OCI-LY7 (cell line): Measurements from ENCODE around the gene RAPH1. TPM values are rescaled to one million over a fixed set of nuclear protein-coding genes. Genes with fewer than 3 reads are reported as not detected.
A peak's percentile ranks its signal among the peaks of the same experiment; 100 is the strongest.
"Not testable (repeated sequence)": the region's sequence is repeated elsewhere in the genome, so short reads cannot be mapped to it uniquely, and the experiment has no call there.

Source experiments
- BruUV-seq: library from RNA; stranded (reverse); fragments of 400-500 nt; replicated peaks from 2 replicates; lab custom pipeline; 2021; lab: Mats Ljungman, UMichigan
- CTCF ChIA-PET: fragments of 300-600 bp; sonication (Branson Sonifier 250); formaldehyde crosslinking; loops from one replicate; lab custom pipeline; 2022; ENCODE audit warnings: antibody characterized with exemption; ENCODE audit not compliant: unreplicated experiment; lab: Charles Lee
- POLR2A ChIA-PET: fragments of 300-600 bp; sonication (Branson Sonifier 250); formaldehyde crosslinking; loops from one replicate; lab custom pipeline; 2022; ENCODE audit warnings: antibody characterized with exemption; lab: Charles Lee
- DNase-seq: peaks from one replicate; pipeline ENCODE4 v3.0.0-alpha.2; 2015; ENCODE audit warnings: low spot score
- H2AFZ ChIP-seq: fragments of 200-600 bp; sonication (generic), shearing (Covaris generic); 2 replicates; pipeline ENCODE4 v1.6.1; 2014; ENCODE audit warnings: mild to moderate bottlenecking, antibody characterized with exemption, low read length, moderate library complexity
- H3K27ac ChIP-seq: fragments of 200-600 bp; sonication (generic); 2 replicates; pipeline ENCODE4 v1.5.1; 2014; ENCODE audit warnings: mixed run types, low read depth, mild to moderate bottlenecking, moderate library complexity, low read length, inconsistent platforms; ENCODE audit not compliant: poor library complexity, severe bottlenecking
- H3K36me3 ChIP-seq: fragments of 200-600 bp; sonication (generic); 2 replicates; pipeline ENCODE4 v1.6.1; 2014; ENCODE audit warnings: mild to moderate bottlenecking, antibody characterized with exemption, low read length, moderate library complexity, mixed read lengths; ENCODE audit not compliant: insufficient read depth
- H3K4me1 ChIP-seq: fragments of 200-600 bp; sonication (generic); 2 replicates; pipeline ENCODE4 v1.5.1; 2014; ENCODE audit warnings: mild to moderate bottlenecking, low read length; ENCODE audit not compliant: insufficient read depth, poor library complexity, severe bottlenecking
- H3K4me2 ChIP-seq: fragments of 200-600 bp; sonication (generic); 2 replicates; pipeline ENCODE4 v1.6.1; 2014; ENCODE audit warnings: mild to moderate bottlenecking, low read length
- H3K4me3 ChIP-seq: fragments of 200-600 bp; sonication (generic); 2 replicates; pipeline ENCODE4 v1.5.1; 2014; ENCODE audit warnings: mild to moderate bottlenecking, low read depth, low read length; ENCODE audit not compliant: poor library complexity, severe bottlenecking
- H3K79me2 ChIP-seq: fragments of 200-600 bp; sonication (generic); 2 replicates; pipeline ENCODE4 v1.6.1; 2016; ENCODE audit warnings: low read depth, mild to moderate bottlenecking, low read length, moderate library complexity, mixed read lengths; ENCODE audit not compliant: insufficient read depth
- H3K9me2 ChIP-seq: fragments of 200-600 bp; sonication (generic); 2 replicates; pipeline ENCODE4 v1.6.1; 2016; ENCODE audit warnings: mild to moderate bottlenecking, low read length, mixed read lengths; ENCODE audit not compliant: insufficient read depth
- H3K9me3 ChIP-seq: fragments of 200-600 bp; sonication (generic); 2 replicates; pipeline ENCODE4 v1.6.1; 2014; ENCODE audit warnings: mild to moderate bottlenecking, mixed run types, low read length, mixed read lengths
- H4K20me1 ChIP-seq: fragments of 200-600 bp; sonication (generic); 2 replicates; pipeline ENCODE4 v1.6.1; 2014; ENCODE audit warnings: mild to moderate bottlenecking, antibody characterized with exemption, low read length, moderate library complexity, mixed read lengths; ENCODE audit not compliant: insufficient read depth
- EZH2phosphoT487 ChIP-seq: fragments of 200-600 bp; sonication (generic); IDR thresholded peaks from 2 replicates; pipeline ENCODE4 v1.6.1; 2018; ENCODE audit warnings: low read depth, borderline replicate concordance, mild to moderate bottlenecking, mixed run types, antibody characterized with exemption, low read length, moderate library complexity, mixed read lengths
- intact Hi-C: fragments of 100-400 bp; cut with micrococcal nuclease; formaldehyde crosslinking; loops from one replicate; pipeline ENCODE4 v1.10.0; 2022; ENCODE audit not compliant: unreplicated experiment
- total RNA-seq, 2 experiments: library from RNA; depleted of rRNA in 1 of 2; stranded (reverse); fragments of >200 nt in 1 of 2; shearing (Covaris generic) in 1 of 2; gene quantifications; 2 replicates each; pipeline ENCODE4 v1.2.3, GENCODE V29; 2014 to 2022
- TF ChIP-seq, protein P1 (sequence below): fragments of 200-600 bp; sonication (generic); conservative IDR thresholded peaks from 2 replicates; pipeline ENCODE4 v1.5.1; 2014; ENCODE audit warnings: mild to moderate bottlenecking, antibody characterized with exemption, low read length, moderate library complexity, mixed read lengths

The RAPH1 gene
- total RNA-seq, 2 experiments from 2014 or later: 4.0 to 21.5 TPM

- no peak overlapping the region for H3K4me2 ChIP-seq
- H2AFZ ChIP-seq: no peak overlapping the region
- intact Hi-C loops: no loop called here
- ChIA-PET POLR2A (interaction anchor here (0.7 to 1.3 kb wide), 5 partner anchors 8 to 485 kb away, joined by 3 to 4 read pairs (median 3); partner anchors contain the start of gene CTLA4), CTCF (no interaction called here)
- H3K27ac ChIP-seq: no peak overlapping the region
- H3K9me2 ChIP-seq: no peaks in the 10 kb centered on the region
- H3K4me1 ChIP-seq: no peaks in the 10 kb centered on the region
- no peak overlapping the region for H3K4me3 ChIP-seq
- H4K20me1 ChIP-seq: no peaks in the 10 kb centered on the region
- peaks cover 8% of the 10 kb centered on the region; the same call in 1 of the 2 replicates for H3K36me3 ChIP-seq
- no peaks in the 10 kb centered on the region for H3K9me3 ChIP-seq
- no peak for DNase-seq
- H3K79me2 ChIP-seq: no peaks in the 10 kb centered on the region
- TF ChIP-seq, protein P1, sequence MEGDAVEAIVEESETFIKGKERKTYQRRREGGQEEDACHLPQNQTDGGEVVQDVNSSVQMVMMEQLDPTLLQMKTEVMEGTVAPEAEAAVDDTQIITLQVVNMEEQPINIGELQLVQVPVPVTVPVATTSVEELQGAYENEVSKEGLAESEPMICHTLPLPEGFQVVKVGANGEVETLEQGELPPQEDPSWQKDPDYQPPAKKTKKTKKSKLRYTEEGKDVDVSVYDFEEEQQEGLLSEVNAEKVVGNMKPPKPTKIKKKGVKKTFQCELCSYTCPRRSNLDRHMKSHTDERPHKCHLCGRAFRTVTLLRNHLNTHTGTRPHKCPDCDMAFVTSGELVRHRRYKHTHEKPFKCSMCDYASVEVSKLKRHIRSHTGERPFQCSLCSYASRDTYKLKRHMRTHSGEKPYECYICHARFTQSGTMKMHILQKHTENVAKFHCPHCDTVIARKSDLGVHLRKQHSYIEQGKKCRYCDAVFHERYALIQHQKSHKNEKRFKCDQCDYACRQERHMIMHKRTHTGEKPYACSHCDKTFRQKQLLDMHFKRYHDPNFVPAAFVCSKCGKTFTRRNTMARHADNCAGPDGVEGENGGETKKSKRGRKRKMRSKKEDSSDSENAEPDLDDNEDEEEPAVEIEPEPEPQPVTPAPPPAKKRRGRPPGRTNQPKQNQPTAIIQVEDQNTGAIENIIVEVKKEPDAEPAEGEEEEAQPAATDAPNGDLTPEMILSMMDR: no peak
- TF ChIP-seq EZH2phosphoT487: no peak
- no TSS peak for BruUV-seq
These were observed 152.1 kb downstream of the RAPH1 start for GRCh38 chr2:203383038-203383437.

DNA sequence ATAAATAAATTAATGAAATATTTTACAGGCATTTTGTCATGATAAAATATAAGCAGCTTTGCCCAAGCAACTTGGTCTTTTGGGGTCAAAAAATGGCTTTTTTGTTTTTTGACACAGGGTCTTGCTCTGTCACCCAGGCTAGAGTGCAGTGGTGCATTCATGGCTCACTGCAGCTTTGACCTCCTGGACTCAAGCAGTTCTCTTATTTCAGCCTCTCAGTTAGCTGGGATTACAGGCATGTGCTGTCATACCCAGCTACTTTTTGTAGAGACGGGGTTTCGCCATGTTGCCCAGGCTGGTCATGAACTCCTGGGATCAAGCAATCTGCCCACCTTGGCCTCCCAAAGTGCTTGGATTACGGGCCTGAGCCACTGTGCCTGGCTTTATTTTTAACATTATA lies 155.9 kb downstream of the RAPH1 start:
- POLR2A ChIA-PET: interaction anchor here (0.6 kb wide), 1 partner anchor 56 kb away, joined by 4 read pairs; no protein-coding TSS in a partner anchor
- no peaks in the 10 kb centered on the region for H3K9me3 ChIP-seq

GRCh38 chr2:203376173-203376572 lies 158.9 kb downstream of the RAPH1 start:
- Histone ChIP-seq H3K4me3 (no peak overlapping the region), H3K4me2 (no peak overlapping the region), H4K20me1 (no peaks in the 10 kb centered on the region; the same call in 1 of the 2 replicates), H3K4me1 (no peaks in the 10 kb centered on the region), H3K79me2 (no peaks in the 10 kb centered on the region), H2AFZ (no peak overlapping the region), H3K36me3 (peaks cover 10% of the 10 kb centered on the region), H3K9me3 (no peaks in the 10 kb centered on the region), H3K9me2 (no peaks in the 10 kb centered on the region), H3K27ac (no peak overlapping the region)
- TF ChIP-seq EZH2phosphoT487: no peak
- TF ChIP-seq, protein P1: peak; percentile 57
- CTCF ChIA-PET: no interaction called here
- DNase-seq: no peak
- intact Hi-C loops: no loop called here
- POLR2A ChIA-PET: interaction anchor here (0.8 to 1.0 kb wide), 2 partner anchors 124 to 405 kb away, joined by 3 to 4 read pairs; no protein-coding TSS in a partner anchor
- no TSS peak for BruUV-seq

More for the DNA sequence above, 155.9 kb downstream of the RAPH1 start:
- H3K4me3 ChIP-seq: no peak overlapping the region
- no peak overlapping the region for H3K27ac ChIP-seq
- TF ChIP-seq, protein P1: no peak
- TF ChIP-seq EZH2phosphoT487: no peak
- no peaks in the 10 kb centered on the region; the same call in 1 of the 2 replicates for H4K20me1 ChIP-seq
- intact Hi-C loops: no loop called here
- DNase-seq: no peak
- peaks cover 5% of the 10 kb centered on the region; the same call in 1 of the 2 replicates for H3K36me3 ChIP-seq
- CTCF ChIA-PET: no interaction called here
- H3K4me1 ChIP-seq: no peaks in the 10 kb centered on the region
- H2AFZ ChIP-seq: no peak overlapping the region
- BruUV-seq: no TSS peak
- H3K4me2 ChIP-seq: no peak overlapping the region
- no peaks in the 10 kb centered on the region for H3K79me2 ChIP-seq
- H3K9me2 ChIP-seq: no peaks in the 10 kb centered on the region

DNA sequence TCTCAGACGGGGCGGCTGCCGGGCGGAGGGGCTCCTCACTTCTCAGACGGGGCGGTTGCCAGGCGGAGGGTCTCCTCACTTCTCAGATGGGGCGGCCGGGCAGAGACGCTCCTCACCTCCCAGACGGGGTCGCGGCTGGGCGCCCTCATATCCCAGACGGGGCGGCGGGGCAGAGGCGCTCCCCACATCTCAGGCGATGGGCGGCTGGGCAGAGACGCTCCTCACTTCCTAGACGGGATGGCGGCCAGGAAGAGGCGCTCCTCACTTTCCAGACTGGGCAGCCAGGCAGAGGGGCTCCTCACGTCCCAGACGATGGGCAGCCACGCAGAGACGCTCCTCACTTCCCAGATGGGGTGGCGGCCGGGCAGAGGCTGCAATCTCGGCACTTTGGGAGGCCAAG lies 162.4 kb downstream of the RAPH1 start:
- CTCF ChIA-PET, intact Hi-C loops, H3K4me1 ChIP-seq, H3K9me2 ChIP-seq, BruUV-seq, DNase-seq, H3K9me3 ChIP-seq, H3K79me2 ChIP-seq, H2AFZ ChIP-seq, H3K27ac ChIP-seq, POLR2A ChIA-PET, H3K4me2 ChIP-seq, H4K20me1 ChIP-seq, H3K4me3 ChIP-seq: not testable (repeated sequence)
- H3K36me3 ChIP-seq: peaks cover 19% of the 10 kb centered on the region
